ENCODE data around the gene SYTL1. TPM values are rescaled to one million over a fixed set of nuclear protein-coding genes. Genes with fewer than 3 reads are reported as not detected.

Gene SYTL1
- total RNA-seq, 1 experiment from 2014 or later: 75.9 TPM

DNA sequence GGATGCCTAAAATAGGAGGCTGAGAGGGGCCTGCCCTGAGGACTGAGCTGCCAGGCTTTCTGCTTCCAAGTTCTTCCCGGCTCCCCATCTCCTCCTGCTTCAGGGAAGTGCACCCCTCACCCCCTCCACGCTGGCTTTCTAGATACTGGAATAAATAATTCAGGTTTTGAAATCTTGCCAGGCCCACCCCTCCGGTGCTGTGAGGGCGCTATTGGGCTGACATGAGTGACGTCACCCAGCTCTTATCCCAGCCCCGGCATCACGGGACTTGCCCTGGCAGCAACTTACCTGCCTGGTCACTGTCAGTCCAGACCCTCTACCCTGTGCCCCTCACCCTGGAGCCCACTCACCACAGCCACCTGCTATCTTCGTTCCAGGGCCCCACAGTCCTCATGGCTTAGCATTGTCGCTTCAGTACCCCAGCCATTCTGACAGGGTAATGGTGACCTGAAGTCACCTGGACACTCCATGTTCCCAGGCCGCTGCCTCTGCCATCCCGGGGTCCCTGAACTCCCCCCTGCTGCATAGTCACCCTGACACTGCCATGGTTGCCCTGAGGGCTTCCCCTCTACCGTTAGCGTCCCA is 49.8 kb downstream of the SYTL1 start:
- TF ChIP-seq, protein P1, sequence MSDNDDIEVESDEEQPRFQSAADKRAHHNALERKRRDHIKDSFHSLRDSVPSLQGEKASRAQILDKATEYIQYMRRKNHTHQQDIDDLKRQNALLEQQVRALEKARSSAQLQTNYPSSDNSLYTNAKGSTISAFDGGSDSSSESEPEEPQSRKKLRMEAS (IDR thresholded peaks at IDR 0.05): no peak
- TF ChIP-seq ZFX (IDR thresholded peaks at IDR 0.05) (no peak), YY1 (IDR thresholded peaks at IDR 0.05; ENCODE audit: extremely low read depth, insufficient replicate concordance, low read depth, low read length) (no peak), POLR2AphosphoS5 (IDR thresholded peaks at IDR 0.05; ENCODE audit: low read depth, low read length) (peak; percentile 46; the same call in 1 of the 2 replicates), ZBTB33 (IDR thresholded peaks at IDR 0.05; ENCODE audit: extremely low read depth, insufficient replicate concordance, low read length) (no peak), SP1 (IDR thresholded peaks at IDR 0.05; ENCODE audit: low read depth) (no peak), POLR2A (IDR thresholded peaks at IDR 0.05; ENCODE audit: borderline replicate concordance, extremely low read depth, insufficient read depth, insufficient read length) (peak; percentile 36)
- Histone ChIP-seq H3K9me2 (ENCODE audit: insufficient read depth) (no peaks in the 10 kb centered on the region), H3K27ac (ENCODE audit: low read depth, low read length) (peak overlapping the region; percentile 88), H2AFZ (ENCODE audit: low read depth, low read length, poor library complexity, severe bottlenecking) (no peak overlapping the region), H3K4me1 (ENCODE audit: control insufficient read depth in 1 of 2, insufficient read depth in 2 of 2, low read length in 2 of 2) (peaks cover 17 to 43% of the 10 kb centered on the region in 2 experiments), H3K27me3 (ENCODE audit: insufficient read depth, low read length) (no peaks in the 10 kb centered on the region), H3K9ac (ENCODE audit: low read length) (peak overlapping the region; percentile 100), H3K79me2 (ENCODE audit: insufficient read depth, low read length) (peaks cover 25% of the 10 kb centered on the region), H3K9me3 (ENCODE audit: control insufficient read depth in 1 of 2, insufficient read depth in 1 of 2, low read depth in 1 of 2, low read length in 2 of 2) (no peaks in the 10 kb centered on the region), H4K20me1 (ENCODE audit: insufficient read depth) (no peaks in the 10 kb centered on the region), H3K36me3 (ENCODE audit: control insufficient read depth in 1 of 2, insufficient read depth in 2 of 2, low read length in 2 of 2) (peaks cover 0 to 12% of the 10 kb centered on the region in 2 experiments; a peak in 1 of 4 replicates), H3K4me2 (ENCODE audit: low read length) (peak overlapping the region; percentile 86), H3K4me3 (replicated peaks in 1 of 2; ENCODE audit: low read depth in 1 of 2, low read length in 2 of 2) (peak overlapping the region; percentile 46 to 99)
- no TSS peak for BruUV-seq (replicated peaks)
- ATAC-seq (peak; percentile 48), DNase-seq (ENCODE audit: low read depth, low spot score) (peak; percentile 53)
- POLR2A ChIA-PET: interaction anchor here (0.6 to 1.9 kb wide), 8 partner anchors 9 to 700 kb away, joined by 3 to 8 read pairs (median 4); partner anchors contain the start of genes AHDC1, CD164L2 and MAP3K6
- intact Hi-C loops (cut with micrococcal nuclease): loop anchor here (2.0 kb wide), 1 partner anchor 347 kb away; no protein-coding TSS in a partner anchor
- RAD21 ChIA-PET (ENCODE audit: low non-redundant PET in 1 of 2, low total read pairs in 2 of 2, uncharacterized antibody in 2 of 2, unreplicated experiment in 2 of 2): interaction anchor here in 1 of 2 experiments (0.6 to 1.0 kb wide), 4 partner anchors 8 to 349 kb away, joined by 3 to 4 read pairs (median 3); partner anchors contain the start of gene CD164L2
- CTCF ChIA-PET: interaction anchor here (0.6 to 3.0 kb wide), 18 partner anchors 9 to 346 kb away, joined by 3 to 28 read pairs (median 5); partner anchors contain the start of genes AHDC1, CD164L2, MAP3K6 and SYTL1
